ENCODE measurements around the gene DDX46.

GRCh38 chr5:134792286-134792685 lies 33.7 kb downstream of the DDX46 start:
- TF ChIP-seq CTCF (IDR thresholded peaks at IDR 0.05; ENCODE audit: poor library complexity, severe bottlenecking) (no peak), TAF1 (IDR thresholded peaks at IDR 0.05; ENCODE audit: low read depth) (no peak), EZH2 (IDR thresholded peaks at IDR 0.05; ENCODE audit: borderline replicate concordance, insufficient read depth, low read length, poor library complexity, severe bottlenecking) (no peak), SMC3 (conservative IDR thresholded peaks at IDR 0.05; ENCODE audit: poor library complexity) (no peak), REST (IDR thresholded peaks at IDR 0.05; ENCODE audit: borderline replicate concordance) (no peak), POLR2AphosphoS5 (IDR thresholded peaks at IDR 0.05) (no peak), EP300 (conservative IDR thresholded peaks at IDR 0.05; ENCODE audit: poor library complexity, severe bottlenecking) (no peak), RAD21 (conservative IDR thresholded peaks at IDR 0.05) (no peak), MXI1 (conservative IDR thresholded peaks at IDR 0.05; ENCODE audit: poor library complexity, severe bottlenecking) (no peak)
